GM21526 (cell line): ENCODE measurements around the gene VAX1.
"Not testable (repeated sequence)": the region's sequence is repeated elsewhere in the genome, so short reads cannot be mapped to it uniquely, and the experiment has no call there.

Experiments
- ATAC-seq: cut with Tn5 transposase; IDR thresholded peaks from one replicate; pipeline ENCODE4 v1.9.1; 2021; ENCODE audit warnings: moderate library complexity; ENCODE audit not compliant: unreplicated experiment, low FRiP score

The VAX1 gene, protein sequence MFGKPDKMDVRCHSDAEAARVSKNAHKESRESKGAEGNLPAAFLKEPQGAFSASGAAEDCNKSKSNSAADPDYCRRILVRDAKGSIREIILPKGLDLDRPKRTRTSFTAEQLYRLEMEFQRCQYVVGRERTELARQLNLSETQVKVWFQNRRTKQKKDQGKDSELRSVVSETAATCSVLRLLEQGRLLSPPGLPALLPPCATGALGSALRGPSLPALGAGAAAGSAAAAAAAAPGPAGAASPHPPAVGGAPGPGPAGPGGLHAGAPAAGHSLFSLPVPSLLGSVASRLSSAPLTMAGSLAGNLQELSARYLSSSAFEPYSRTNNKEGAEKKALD

DNA sequence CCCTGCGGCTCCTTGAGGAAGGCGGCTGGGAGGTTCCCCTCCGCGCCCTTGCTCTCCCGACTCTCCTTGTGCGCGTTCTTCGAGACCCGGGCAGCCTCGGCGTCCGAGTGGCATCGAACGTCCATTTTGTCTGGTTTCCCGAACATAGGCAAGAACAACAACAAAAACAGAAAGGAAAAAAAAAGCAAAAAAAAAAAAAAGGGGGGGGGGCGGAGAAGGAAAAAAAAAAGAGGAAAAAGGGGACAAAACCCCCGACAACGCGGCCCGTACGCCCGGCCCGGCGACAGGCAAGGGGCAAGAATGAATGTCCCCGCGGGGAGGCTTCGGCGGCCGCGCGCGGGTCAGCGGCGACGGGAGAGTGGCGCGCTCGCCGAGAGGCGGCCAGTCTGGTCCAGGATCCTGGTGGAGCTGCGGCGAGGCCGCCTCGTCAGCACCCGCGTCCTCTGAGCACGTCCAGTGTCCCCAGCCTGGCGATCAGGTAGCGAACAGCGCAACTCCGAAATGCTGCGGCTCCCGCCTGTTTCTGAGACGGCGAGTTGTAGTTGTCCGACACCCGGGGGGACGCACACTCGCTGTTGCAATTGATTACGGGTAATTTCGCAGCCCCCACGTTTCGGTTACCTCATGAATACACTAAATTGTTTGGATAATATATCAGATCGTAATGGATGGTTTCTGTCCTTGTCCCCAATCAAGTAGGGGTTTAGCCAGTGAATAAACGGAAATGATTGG lies at the start of gene VAX1:
Gene VAX1 (minus strand): TSS at position 360 of the 732 bp plus-strand sequence. CDS start 214 bp downstream, at position 146.
- ATAC-seq: no peak

DNA sequence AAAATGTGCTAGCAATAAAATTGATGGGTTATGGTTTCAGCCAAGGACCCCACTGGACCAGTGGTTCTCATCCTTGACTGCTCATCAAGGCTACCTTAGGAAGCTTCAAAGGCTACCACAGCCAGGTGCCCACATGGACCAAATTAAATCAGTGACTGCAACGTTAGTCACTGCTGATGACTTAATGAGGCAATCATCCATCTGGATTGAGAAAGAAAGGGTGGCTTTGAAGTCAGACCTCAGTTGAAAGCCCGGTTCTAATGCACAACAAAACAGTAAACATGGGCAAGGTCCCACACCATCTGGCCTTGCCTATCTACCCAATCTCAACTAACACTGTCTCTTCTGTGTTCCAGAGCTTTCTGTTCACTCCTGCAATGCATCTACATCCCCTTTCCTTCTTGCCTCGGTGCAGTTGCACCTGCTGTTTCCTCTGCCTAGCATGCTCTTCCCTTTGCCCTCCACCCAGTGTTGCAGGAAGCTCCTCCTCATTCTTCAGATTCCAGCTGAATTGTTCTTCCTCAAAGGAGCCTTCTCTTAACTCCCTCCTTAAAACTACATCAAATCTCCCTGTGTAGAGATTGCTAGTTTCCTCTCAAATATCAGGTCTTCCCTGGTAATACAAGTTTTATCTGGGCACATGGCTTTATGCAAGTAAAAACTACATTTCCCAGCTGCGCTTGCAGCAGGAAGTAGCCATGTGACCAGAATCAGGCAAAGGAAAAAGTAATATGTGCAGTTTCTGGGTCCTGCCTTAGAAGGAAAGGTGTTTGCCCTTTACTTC lies 49.0 kb upstream of the VAX1 start:
- ATAC-seq: no peak

DNA sequence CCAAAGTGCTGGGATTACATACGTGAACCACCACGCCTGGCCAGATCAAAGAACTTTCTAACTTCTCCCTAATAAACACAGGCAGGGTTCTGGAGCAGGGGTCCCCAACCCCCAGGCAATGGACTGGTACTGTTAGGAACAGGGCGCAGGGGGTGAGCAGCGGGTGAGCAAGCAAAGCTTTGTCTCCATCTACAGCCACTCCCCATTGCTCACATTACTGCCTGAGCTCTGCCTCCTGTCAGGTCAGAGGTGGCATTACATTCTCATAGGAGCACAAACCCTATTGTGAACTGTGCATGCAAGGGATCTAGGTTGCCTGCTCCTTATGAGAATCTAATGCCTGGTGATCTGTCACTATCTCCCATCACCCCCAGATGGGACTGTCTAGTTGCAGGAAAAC lies 47.7 kb upstream of the VAX1 start:
- not testable (repeated sequence) for ATAC-seq

DNA sequence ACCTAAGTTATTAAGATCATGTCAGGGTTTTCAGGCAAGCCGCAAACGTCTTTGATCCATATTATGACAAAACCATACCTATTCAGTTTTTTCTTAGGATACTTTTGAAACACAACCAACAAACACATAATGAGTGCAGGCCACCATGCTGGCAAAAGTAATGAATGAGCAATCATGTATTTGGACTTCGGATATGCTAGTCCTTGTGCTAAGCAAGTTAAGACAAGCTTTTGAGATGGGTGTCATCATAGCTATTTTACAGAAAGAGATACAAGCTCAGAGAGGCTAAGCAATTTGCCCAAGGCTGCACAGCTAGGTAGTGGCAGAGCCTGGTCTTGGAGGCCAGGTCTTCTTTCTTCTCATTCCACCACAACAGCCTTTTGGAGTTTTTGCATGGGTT lies 46.8 kb upstream of the VAX1 start:
- ATAC-seq: no peak

DNA sequence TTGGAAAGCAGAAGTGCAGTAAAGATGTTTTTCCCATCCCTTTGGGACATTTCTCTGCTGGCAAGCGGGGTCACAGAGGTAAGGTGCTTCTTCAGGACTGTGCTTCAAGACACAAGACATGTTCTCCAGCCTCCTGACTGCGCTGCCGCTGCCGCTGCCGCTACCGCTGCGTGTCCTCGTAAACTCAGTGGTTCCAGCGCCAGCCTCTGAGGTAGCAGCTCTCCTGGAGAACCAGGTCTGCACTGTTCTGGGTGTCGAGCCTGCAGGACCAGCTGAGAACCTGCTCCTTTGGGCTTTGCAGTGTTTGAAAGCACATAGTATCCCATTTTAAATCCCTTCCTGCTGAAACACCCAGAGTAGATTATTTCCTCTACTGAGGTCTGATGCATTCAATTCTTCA lies 46.2 kb upstream of the VAX1 start:
- ATAC-seq: no peak

DNA sequence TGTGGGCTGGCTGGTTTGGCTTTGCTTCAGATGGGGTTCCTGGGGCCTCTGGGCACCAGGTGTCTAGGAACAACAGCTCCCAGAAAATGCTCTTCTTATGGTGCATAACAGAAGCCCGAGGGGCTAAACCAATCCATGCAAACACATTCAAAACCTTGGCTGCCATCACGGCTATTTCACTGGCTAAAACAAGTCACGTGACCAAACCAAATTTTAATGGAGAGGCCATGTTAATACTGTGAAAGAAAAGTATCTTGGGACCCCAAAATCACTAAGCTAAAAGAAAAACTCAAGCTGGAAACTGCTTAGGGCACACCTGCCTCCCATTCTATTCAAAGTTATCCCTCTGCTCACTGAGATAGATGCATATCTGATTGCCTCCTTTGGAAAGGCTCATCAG lies 40.1 kb upstream of the VAX1 start:
- no peak for ATAC-seq

DNA sequence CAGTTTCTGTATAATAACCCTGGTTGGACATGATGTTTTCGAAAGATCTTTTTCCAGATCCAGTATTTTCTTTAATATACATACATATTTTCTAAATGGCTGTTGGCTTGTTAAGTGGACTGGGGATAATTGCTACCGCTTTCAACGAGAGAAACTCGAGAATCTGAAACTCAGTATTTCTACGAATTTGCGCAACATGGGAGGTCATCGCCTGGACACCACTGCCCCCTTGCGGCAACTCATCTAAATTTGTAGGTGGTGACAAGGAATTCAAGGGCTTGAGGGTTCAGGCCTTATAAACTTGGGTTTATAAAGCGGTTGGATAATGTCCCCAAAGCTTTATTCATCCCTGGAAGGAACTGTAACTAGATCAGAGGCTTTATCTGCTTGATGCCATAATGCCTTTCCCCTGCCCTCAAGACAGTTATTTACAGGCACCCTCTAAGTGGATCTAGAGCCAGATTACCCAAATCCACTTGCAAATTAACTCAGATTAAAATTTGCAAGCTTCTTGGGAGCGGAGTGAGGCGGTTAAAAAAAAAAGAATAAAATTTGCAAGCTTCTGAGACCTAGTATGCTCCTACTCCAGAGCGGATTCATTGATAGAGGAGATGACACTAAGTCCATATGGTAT lies 37.9 kb upstream of the VAX1 start:
- peak; percentile 63 for ATAC-seq

DNA sequence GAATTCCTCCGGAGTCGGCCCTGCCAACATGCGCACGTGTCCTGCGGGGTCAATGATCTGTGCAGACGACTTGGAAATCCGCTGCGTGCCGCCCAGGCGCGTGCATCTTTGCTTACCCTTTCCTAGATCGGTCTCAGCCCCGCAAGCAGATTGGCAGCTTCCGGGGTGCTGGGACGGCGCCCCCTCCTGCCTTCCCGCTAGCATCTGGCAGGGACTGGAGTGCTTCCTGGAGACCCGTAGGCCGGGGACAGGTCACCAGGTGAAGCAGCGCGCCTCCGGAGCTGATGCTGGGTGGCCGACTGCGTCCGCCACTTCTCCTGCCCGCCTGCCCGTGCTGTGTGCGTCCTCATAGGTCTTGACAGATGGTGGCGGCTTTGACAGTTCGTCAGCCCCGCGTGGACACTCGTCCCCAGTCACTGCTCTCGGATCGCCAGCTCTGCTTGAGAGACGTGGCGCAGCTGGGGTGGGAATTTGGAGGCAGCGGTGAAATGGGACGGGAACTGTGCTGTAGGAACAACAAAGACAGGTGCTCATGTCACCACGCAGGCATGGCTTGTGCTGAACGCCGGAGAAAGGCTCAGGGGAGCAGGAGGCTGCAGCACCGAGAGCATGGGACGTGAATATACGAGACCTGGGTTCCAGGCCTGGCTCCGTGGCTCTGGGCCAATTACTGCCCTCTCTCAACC lies 37.3 kb upstream of the VAX1 start:
- ATAC-seq: peak; percentile 31

DNA sequence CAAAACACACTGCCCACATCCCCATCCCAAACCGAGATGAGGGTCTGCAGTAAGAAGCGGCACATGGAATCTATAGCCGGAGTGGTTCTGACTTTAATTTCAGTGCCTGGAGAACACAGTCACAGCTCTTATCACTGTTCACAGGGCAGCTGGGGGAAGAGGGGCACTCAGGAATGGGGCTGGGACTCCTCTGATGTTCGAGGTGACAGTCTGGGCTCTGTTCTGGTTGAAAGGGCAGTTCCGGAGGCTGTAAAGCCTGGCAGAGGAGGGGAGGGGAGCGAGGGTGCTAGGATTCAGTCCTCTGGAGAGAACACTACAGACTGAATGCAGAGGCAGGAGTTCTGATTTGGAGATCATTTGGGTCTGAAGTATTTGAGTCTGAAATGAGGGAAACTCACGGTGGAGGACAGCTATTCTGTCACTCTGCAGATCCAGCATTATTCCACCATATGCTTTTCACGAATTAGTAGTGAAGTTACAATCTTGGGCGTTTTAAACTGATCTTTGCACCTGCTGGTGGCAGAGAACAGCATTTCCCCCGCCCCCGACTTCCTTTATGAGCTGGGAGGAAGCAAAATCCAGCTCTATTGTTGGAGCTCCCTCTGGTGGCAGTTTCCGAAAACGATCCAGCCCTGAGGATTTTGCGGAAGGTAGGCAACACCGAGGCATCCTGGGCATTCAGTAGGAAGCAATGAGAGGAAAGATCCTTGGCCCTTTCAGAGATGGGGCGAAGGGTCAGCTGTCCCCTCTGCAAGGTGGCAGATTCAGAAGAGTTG lies 36.6 kb upstream of the VAX1 start:
- peak; percentile 77 for ATAC-seq

DNA sequence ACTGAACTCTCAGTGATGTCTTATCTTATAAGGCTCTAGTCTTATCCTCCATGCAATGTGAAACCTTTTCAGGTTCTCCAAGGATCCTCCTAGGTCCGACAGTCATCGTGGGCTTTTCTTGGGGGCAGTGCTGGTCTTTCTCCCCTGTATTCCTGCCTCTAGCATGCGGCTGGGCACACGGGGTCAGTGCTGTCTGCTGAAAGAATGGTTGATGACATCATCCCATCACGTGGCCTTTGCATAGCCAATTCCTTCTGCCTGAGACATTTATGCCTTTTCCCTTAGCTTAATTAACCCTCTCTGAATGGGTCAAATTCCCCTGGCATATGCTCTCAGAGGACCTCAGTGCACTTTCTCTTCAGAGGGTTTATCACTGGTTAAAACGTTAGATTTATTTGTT lies 32.2 kb upstream of the VAX1 start:
- ATAC-seq: no peak

DNA sequence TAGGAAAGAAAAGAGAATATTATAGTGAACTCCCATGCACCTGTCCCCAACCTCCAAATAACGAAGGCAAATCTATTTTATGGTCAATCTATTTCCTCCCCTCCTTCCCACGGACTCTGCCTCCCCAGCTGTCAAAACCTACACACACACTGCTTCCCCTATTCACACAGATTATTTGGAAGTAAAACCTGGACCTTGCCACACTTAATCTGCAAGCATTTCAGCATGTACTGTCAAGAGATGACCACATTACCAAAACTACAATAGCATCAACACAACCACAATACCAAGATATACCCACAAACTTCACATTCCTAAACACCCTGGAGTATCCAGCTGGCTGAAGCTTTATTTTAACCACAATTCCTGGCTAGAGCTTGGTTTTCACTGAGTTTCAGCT lies 31.4 kb upstream of the VAX1 start:
- no peak for ATAC-seq

DNA sequence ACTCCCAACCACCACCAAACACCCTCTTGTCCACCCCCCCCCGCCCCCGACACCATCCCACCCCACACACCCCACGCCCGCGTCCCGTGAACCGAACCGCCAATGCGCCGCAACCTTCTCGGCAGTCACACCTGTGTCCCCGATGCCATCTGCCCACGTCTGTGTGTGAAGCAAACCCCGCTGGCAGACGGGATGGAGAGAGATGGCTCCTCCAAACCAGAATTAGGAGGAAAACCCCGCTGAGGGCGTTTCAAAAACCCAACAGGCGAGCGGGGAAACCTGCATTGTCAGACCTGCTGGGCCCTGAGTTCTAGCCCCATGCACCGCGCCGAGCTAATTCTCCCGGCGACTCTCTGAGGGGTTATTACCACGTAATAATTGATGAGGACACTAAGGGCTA lies 30.7 kb upstream of the VAX1 start:
- no peak for ATAC-seq

DNA sequence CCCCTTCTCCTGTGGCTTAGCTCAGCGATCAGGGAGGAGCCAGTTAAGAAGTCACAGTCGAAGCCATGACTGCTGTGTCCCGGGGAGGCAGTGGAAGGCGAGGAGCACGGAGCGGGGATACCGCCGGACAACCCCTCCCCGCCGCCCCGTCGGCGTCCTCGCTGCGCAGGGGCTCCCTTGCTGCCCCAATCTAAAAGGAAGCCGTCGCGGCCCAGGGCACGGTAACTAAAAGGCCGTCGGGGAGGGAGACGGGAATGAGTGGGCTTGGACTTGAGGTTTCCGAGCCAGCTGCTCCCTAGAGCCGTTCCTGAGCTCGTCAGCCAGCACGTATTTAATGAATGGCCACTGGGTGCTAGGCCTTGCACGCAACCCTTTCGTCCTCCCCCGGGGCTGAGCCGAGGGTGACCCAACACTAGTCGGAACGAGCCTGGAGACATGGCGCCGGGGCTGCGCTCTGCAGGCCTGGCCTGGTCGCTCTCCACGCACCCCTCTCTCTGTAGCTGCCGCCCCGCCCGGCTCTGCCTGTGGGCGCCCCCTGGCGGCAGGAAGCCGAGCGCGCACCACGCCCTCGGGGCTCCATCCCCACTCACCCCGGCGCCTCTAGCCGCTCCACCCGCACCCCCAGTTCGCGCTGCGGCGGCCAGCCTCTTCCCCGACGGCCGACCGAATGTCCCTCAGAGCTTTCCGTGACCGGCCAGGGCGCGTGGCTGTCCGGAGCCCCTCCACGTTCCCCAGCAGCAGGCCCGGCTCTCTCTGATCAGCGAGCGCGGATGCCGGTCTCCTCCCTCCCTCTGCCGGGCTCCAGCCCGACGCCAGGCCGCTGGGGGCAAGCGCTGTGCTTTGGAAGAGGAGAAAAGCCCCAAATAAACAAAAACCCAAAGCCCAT lies 30.0 kb upstream of the VAX1 start:
- peak; percentile 90 for ATAC-seq

DNA sequence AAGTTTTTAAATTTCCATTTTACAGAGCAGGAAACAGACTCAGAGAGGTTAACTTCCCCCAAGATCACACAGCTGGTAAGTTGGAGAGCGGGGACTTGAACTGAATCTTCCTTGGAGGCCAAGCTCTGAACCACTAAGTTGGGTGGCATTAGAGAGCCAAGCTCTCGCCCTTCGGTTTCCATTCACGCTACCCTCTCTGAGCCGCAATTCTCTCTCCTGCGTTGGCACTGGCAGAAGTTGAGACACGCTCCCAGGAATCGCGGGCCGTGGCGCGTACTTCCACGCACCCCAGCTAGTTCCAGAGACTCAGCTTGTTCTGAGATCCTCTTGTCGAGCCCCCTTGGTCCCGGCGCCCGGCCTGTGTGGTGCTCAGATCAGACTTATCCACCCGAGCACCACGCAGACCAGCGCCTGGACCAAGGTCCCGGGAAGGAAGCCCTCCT lies 29.3 kb upstream of the VAX1 start:
- ATAC-seq: no peak

DNA sequence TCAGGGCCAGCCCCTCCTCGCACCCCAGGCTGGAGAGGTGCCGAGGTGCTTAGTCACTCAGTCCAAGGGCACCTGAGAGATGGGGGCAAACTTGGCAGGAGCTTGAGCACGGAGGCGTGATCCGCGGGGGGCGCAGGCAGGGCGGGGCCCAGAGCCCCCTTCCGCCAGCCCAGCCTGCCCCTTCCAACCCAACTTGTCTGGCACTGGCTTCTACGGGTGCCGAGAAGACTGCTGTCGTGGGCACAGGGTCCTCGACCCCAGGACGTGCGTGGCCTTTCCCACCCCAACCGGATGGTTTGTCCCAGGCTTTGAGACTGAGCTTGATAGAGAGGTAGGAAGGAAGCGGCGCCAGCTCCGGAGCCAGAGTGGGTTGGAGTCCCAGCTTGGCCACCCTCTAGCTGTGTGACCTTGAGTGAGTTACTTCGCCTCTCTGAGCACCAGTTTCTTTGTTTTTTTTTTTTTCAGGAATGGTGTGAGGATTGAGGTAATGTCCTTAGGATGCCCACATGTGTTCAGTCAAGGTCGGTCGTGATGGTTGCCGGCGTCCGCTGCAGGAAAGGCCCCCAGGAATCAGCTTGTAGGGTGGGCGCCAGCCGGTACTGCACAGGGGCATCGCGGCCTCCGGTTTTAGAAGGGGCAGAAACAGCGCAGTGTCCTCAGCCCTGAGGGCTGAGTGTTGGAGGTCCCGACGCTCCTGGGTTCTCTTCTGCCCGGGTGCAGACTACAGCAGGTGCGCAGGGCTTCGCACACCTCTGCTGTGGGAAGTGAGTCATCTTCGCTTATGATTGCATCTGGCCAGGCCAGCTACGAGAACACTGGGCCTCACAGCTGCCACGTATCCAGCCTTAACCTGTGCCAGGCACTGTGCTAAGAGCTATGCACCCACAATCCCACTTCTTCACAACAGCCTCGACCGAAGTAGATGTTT lies 28.6 kb upstream of the VAX1 start:
- ATAC-seq: no peak

DNA sequence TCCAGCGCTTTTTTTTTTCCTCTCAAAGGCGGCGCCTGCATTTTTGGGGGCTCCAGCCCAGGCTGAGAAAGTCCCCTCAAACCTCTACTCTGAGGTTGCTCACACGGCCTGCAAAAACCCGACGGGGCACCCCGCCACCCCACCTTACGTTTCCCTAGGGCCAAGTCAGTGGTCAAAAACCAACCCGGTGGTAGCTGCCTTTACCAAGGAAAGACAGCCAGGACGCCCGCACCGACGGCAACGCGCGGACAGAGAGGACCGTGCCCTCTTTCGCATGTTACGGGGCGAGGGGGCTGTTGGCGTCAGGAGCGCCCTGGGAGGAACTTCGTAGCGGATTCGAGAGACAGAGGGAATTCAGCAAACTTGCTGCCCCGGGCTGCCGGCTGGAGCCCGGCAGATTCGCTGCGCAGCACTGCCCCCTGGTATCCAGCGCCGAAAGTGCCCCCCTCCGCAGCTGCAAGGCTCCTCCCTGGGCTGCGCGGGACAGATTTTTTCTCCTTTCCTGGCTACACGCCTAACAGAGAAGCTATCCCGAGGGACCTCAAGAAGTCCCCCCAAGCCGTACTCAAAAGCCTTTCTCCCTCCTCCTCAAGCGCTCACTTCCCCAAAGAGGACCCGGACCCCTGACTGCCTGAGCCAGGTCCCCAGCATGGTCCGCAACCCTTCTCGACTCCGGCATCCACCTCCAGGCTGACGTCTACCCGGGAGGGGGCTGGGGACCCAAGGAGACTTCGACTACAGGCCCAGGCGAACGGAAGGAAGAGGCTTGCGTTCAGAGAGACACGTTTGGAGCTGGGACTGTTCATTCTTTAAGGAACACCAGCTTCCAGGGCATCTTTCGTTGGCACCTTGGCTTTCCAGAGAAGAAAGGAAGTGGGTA lies 27.7 kb upstream of the VAX1 start:
- ATAC-seq: no peak
